LNCAP (cell line): ENCODE measurements around the gene DNAJC5G.

Experiments used
- CTCF ChIP-seq: fragments of 450-650 bp; IDR thresholded peaks from 2 replicates; pipeline ENCODE4 v1.5.1; 2017; ENCODE audit warnings: mild to moderate bottlenecking

The DNAJC5G gene

GRCh38 chr2:27290549-27290948, 15.3 kb downstream of the DNAJC5G start:
- TF ChIP-seq CTCF: no peak

GRCh38 chr2:27291865-27292264, 16.6 kb downstream of the DNAJC5G start:
- TF ChIP-seq CTCF: peak; percentile 32; the same call in 1 of the 2 replicates

- no peak for TF ChIP-seq CTCF
These were observed 19.7 kb downstream of the DNAJC5G start for GRCh38 chr2:27294928-27295327.

- TF ChIP-seq CTCF: no peak
These were observed 21.2 kb downstream of the DNAJC5G start for GRCh38 chr2:27296481-27296880.

- TF ChIP-seq CTCF: no peak
These were observed 22.0 kb downstream of the DNAJC5G start for GRCh38 chr2:27297195-27297594.

GRCh38 chr2:27298391-27299080, 23.3 kb downstream of the DNAJC5G start:
- TF ChIP-seq CTCF: no peak

- peak; percentile 75 for TF ChIP-seq CTCF
These were observed 28.1 kb downstream of the DNAJC5G start for GRCh38 chr2:27303093-27304025.
